ENCODE data around the gene SCO2. TPM values are rescaled to one million over a fixed set of nuclear protein-coding genes. Genes with fewer than 3 reads are reported as not detected.

Gene SCO2
- total and polyA plus RNA-seq, 2 of the 13 experiments (the other 11 are each of a cell fraction or from before 2014, with no cell fraction given) = 0.32 to 3.7 TPM

GRCh38 chr22:50525104-50525857, at the start of gene SCO2 (continued):
- TF ChIP-seq ZBTB2 (CRISPR knock-in tag; IDR thresholded peaks at IDR 0.05; ENCODE audit: low read depth) (peak; percentile 81), TGIF2 (CRISPR knock-in tag; IDR thresholded peaks at IDR 0.05) (peak; percentile 82), NR1H2 (CRISPR knock-in tag; IDR thresholded peaks at IDR 0.05; ENCODE audit: borderline replicate concordance, low read depth) (no peak), NR2F2 (IDR thresholded peaks at IDR 0.05; ENCODE audit: borderline replicate concordance, low read depth) (peak; percentile 4; the same call in 1 of the 2 replicates), PREB (CRISPR knock-in tag; IDR thresholded peaks at IDR 0.05) (no peak), ZBTB25 (CRISPR knock-in tag; IDR thresholded peaks at IDR 0.05) (peak; percentile 35; the same call in 1 of the 2 replicates), KDM5A (IDR thresholded peaks at IDR 0.05; ENCODE audit: borderline replicate concordance, low read length) (no peak), ZNF441 (CRISPR knock-in tag; IDR thresholded peaks at IDR 0.05; ENCODE audit: borderline replicate concordance) (no peak; the same call in 1 of the 2 replicates), CCAR2 (optimal IDR thresholded peaks at IDR 0.05; ENCODE audit: low read depth, low read length) (no peak), ZSCAN22 (CRISPR knock-in tag; IDR thresholded peaks at IDR 0.05) (0 out of 2 replicates have a peak, but pooled peaks have one; percentile 39), ADNP (CRISPR knock-in tag; IDR thresholded peaks at IDR 0.05) (no peak), TBL1XR1 (IDR thresholded peaks at IDR 0.05; ENCODE audit: borderline replicate concordance, low read length, partially characterized antibody) (no peak), ZBTB10 (CRISPR knock-in tag; IDR thresholded peaks at IDR 0.05; ENCODE audit: borderline replicate concordance) (no peak), ZNF30 (CRISPR knock-in tag; IDR thresholded peaks at IDR 0.05) (no peak), RFXAP (CRISPR knock-in tag; IDR thresholded peaks at IDR 0.05; ENCODE audit: borderline replicate concordance) (0 out of 2 replicates have a peak, but pooled peaks have one; percentile 14), ZNF205 (CRISPR knock-in tag; IDR thresholded peaks at IDR 0.05) (peak; percentile 87; the same call in 1 of the 2 replicates), MTF1 (CRISPR knock-in tag; IDR thresholded peaks at IDR 0.05) (no peak), GFI1 (CRISPR knock-in tag; IDR thresholded peaks at IDR 0.05; ENCODE audit: borderline replicate concordance) (no peak), ZNF296 (CRISPR knock-in tag; conservative IDR thresholded peaks at IDR 0.05) (no peak), ZNF331 (CRISPR knock-in tag; IDR thresholded peaks at IDR 0.05) (peak; percentile 37; the same call in 1 of the 2 replicates), THRA (CRISPR knock-in tag; IDR thresholded peaks at IDR 0.05; ENCODE audit: borderline replicate concordance) (no peak; the same call in 1 of the 2 replicates), SPEN (CRISPR knock-in tag; IDR thresholded peaks at IDR 0.05; ENCODE audit: low read depth) (peak; percentile 71)

Measured in HepG2 (cell line).